Measurements from ENCODE around the gene PLXDC2.

DNA sequence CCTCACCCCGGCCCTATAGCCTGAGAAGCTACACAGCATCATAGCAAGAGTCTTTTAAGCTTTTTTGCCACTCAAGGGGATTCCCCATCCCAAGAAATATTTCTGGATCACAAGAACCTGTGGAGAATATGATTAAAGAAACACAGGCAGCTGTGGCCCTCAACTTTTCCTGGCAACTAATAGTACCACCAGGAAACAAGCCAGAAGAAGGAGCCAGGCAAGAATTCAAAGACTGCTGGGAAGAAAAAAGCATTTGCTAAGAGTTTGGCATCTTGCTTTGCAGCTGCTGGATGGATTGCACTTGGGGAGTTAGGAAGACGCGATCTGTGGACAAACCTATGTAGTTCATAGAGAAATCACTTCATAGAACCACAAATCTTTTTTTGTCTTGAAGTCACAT lies 437.8 kb downstream of the PLXDC2 start:
- TF ChIP-seq, protein P1, sequence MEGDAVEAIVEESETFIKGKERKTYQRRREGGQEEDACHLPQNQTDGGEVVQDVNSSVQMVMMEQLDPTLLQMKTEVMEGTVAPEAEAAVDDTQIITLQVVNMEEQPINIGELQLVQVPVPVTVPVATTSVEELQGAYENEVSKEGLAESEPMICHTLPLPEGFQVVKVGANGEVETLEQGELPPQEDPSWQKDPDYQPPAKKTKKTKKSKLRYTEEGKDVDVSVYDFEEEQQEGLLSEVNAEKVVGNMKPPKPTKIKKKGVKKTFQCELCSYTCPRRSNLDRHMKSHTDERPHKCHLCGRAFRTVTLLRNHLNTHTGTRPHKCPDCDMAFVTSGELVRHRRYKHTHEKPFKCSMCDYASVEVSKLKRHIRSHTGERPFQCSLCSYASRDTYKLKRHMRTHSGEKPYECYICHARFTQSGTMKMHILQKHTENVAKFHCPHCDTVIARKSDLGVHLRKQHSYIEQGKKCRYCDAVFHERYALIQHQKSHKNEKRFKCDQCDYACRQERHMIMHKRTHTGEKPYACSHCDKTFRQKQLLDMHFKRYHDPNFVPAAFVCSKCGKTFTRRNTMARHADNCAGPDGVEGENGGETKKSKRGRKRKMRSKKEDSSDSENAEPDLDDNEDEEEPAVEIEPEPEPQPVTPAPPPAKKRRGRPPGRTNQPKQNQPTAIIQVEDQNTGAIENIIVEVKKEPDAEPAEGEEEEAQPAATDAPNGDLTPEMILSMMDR (IDR thresholded peaks at IDR 0.05): no peak
- TF ChIP-seq POLR2A (IDR thresholded peaks at IDR 0.05): no peak

All from heart left ventricle (tissue), 13 donors.